ENCODE data around the gene GPR62.

DNA sequence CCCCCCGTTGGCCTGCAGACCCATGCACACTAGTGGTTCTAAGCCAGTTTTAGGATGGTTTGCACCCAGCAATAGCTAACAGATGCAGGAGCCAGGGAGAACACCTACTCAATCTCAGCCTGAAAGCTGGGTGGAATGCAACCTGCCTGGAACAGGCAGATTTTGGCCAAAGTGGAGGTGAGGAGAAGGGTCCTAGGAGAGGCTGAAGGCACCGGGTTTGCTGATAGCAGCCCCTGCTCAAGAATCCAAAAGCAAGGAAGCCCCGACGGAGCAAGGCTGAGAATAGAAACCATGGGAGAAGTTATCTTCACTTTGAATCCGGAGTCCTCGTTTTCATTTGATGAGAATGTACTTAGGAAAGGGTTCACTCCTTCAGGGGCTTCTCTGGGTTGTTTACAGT lies 23.4 kb upstream of the GPR62 start:
- TF ChIP-seq MAFK (IDR thresholded peaks at IDR 0.05; ENCODE audit: low read length), result no peak
- TF ChIP-seq, protein P1, sequence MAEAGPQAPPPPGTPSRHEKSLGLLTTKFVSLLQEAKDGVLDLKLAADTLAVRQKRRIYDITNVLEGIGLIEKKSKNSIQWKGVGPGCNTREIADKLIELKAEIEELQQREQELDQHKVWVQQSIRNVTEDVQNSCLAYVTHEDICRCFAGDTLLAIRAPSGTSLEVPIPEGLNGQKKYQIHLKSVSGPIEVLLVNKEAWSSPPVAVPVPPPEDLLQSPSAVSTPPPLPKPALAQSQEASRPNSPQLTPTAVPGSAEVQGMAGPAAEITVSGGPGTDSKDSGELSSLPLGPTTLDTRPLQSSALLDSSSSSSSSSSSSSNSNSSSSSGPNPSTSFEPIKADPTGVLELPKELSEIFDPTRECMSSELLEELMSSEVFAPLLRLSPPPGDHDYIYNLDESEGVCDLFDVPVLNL (CRISPR knock-in tag; IDR thresholded peaks at IDR 0.05; ENCODE audit: low read depth), result no peak
- TF ChIP-seq KDM1A (IDR thresholded peaks at IDR 0.05), result no peak
- TF ChIP-seq RAD21 (CRISPR knock-in tag; conservative IDR thresholded peaks at IDR 0.05 in 1 of 2, IDR thresholded peaks at IDR 0.05 in 1 of 2), result no peak
- TF ChIP-seq ZNF23 (CRISPR knock-in tag; IDR thresholded peaks at IDR 0.05), result no peak
- TF ChIP-seq, protein P2, sequence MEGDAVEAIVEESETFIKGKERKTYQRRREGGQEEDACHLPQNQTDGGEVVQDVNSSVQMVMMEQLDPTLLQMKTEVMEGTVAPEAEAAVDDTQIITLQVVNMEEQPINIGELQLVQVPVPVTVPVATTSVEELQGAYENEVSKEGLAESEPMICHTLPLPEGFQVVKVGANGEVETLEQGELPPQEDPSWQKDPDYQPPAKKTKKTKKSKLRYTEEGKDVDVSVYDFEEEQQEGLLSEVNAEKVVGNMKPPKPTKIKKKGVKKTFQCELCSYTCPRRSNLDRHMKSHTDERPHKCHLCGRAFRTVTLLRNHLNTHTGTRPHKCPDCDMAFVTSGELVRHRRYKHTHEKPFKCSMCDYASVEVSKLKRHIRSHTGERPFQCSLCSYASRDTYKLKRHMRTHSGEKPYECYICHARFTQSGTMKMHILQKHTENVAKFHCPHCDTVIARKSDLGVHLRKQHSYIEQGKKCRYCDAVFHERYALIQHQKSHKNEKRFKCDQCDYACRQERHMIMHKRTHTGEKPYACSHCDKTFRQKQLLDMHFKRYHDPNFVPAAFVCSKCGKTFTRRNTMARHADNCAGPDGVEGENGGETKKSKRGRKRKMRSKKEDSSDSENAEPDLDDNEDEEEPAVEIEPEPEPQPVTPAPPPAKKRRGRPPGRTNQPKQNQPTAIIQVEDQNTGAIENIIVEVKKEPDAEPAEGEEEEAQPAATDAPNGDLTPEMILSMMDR (IDR thresholded peaks at IDR 0.05 in 2 of 3, conservative IDR thresholded peaks at IDR 0.05 in 1 of 3; ENCODE audit: insufficient read depth in 2 of 3, low read depth in 1 of 3, low read length in 3 of 3), result no peak
- TF ChIP-seq CHD2 (IDR thresholded peaks at IDR 0.05; ENCODE audit: low read depth, low read length), result no peak
- no peak for TF ChIP-seq ASH1L (IDR thresholded peaks at IDR 0.05; ENCODE audit: borderline replicate concordance, low read depth, partially characterized antibody)
- no peak for TF ChIP-seq RNF2 (IDR thresholded peaks at IDR 0.05)
- TF ChIP-seq FOXK2 (conservative IDR thresholded peaks at IDR 0.05 in 1 of 2, IDR thresholded peaks at IDR 0.05 in 1 of 2; ENCODE audit: low read depth in 2 of 2), result no peak

Data from K562 (cell line).